ENCODE results near the gene ATP2A3.

The ATP2A3 gene

DNA sequence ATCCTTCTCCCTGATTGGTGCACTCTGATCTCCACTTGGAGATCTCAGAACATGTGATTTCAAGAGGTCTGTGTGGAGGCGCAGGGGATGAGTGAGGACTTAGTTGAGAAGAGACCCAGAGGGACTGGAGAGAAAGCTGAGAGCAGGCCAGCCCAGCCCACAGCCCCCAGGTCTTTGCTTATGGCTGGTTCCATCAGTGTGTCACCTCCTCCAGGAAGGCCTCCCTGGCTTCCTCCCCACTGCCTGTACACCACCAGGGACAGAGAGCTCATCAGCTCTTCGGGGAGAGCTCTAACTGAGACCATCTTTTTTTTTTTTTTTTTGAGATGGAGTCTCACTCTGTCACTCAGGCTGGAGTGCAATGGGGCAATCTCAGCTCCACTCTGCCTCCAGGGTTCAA, 51.4 kb downstream of the ATP2A3 start:
- TF ChIP-seq CTCF (IDR thresholded peaks at IDR 0.05; ENCODE audit: low read depth, low read length), result no peak
- DNase-seq (ENCODE audit: low read depth in 2 of 2), result no peak
- H3K4me3 ChIP-seq (replicated peaks in 1 of 2; ENCODE audit: low read depth in 2 of 2, low read length in 2 of 2), result no peak overlapping the region

- no peak overlapping the region for H3K4me3 ChIP-seq (replicated peaks in 1 of 2; ENCODE audit: low read depth in 2 of 2, low read length in 2 of 2)
- no peak for TF ChIP-seq CTCF (IDR thresholded peaks at IDR 0.05; ENCODE audit: low read depth, low read length)
These were observed 52.8 kb downstream of the ATP2A3 start for GRCh38 chr17:3911271-3912053.

DNA sequence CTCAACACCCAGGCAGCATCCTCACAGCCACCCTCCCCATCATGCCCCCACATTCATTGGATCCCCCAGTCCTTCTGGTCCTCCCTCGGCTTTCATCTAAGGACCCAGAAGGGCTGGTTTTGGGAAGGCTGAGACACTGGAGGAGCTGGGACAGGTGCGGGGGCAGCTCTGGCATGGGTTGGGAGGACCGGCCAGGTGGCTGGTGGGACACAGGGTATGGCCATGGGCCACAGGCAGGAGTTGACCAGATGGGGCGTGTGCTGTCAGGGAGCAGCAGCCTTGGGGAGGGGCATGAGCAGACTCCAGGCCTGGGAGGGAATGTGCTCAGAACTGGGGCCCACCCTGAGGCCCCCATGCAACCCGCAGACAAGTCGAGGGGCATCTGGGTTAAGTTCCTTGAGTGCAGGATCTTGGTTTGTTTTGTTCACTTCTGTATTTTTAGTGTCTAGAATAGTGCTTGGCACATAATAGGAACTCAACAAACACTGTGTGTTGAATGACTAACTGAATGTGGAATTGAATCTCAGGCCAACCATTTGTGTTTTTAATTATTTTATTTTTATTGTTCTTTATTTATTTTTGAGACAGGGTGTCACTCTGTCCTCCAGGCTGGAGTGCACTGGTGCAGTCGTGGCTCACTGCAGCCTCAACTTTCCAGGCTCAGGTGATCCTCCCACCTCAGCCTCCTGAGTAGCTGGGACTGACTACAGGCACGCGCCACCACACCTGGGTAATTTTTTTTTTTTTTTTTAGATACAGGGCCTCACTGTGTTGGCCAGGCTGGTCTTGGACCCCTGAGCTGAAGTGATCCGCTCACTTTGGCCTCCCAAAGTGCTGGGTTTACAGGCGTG, 53.6 kb downstream of the ATP2A3 start:
- no peak for DNase-seq (ENCODE audit: low read depth in 2 of 2)
- H3K4me3 ChIP-seq (replicated peaks in 1 of 2; ENCODE audit: low read depth in 2 of 2, low read length in 2 of 2), result no peak overlapping the region
- no peak for TF ChIP-seq CTCF (IDR thresholded peaks at IDR 0.05; ENCODE audit: low read depth, low read length)

More at GRCh38 chr17:3911271-3912053, 52.8 kb downstream of the ATP2A3 start:
- no peak for DNase-seq (ENCODE audit: low read depth in 2 of 2)

- no peak overlapping the region for H3K4me3 ChIP-seq (replicated peaks in 1 of 2; ENCODE audit: low read depth in 2 of 2, low read length in 2 of 2)
- no peak for TF ChIP-seq CTCF (IDR thresholded peaks at IDR 0.05; ENCODE audit: low read depth, low read length)
- DNase-seq (ENCODE audit: low read depth in 2 of 2), result no peak
These were observed 55.0 kb downstream of the ATP2A3 start for GRCh38 chr17:3909257-3909656.

DNA sequence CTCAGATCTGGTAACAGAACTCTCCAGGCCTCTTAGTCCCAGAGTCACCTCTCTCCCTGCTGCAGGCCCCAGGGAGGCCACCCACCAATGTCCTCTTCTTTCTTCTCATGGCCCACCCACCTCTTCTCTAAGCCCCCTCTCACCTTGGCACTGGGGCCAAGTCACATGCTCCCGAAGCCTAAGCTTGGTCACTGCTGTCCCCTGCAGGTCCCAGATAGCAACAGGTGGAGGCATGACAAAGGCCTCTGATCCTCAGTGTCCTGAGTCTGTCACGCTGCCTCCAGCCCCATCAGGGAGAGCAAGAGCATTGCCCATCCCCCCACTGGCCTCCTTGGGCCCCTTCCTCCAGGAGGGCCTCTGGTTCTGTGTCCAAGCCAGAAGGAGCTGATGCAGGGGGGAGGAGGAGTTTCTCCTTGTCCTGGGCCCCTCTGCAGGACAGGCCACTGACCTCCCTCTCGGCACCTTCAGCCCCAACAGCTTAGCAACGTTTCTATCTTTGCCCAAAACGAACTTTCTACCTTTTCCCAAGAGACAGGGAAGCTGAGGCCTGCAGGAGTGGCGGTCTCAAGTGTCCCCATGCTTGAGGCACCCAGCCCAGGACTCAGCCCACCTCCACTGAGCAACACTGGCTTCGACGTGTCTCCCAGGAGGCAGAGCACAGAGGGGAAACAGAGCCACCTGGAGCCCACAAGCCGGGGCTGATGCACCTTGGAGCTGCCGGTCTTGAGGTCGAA, 56.6 kb downstream of the ATP2A3 start:
- no peak for TF ChIP-seq CTCF (IDR thresholded peaks at IDR 0.05; ENCODE audit: low read depth, low read length)
- no peak overlapping the region for H3K4me3 ChIP-seq (replicated peaks in 1 of 2; ENCODE audit: low read depth in 2 of 2, low read length in 2 of 2)
- no peak for DNase-seq (ENCODE audit: low read depth in 2 of 2)

DNA sequence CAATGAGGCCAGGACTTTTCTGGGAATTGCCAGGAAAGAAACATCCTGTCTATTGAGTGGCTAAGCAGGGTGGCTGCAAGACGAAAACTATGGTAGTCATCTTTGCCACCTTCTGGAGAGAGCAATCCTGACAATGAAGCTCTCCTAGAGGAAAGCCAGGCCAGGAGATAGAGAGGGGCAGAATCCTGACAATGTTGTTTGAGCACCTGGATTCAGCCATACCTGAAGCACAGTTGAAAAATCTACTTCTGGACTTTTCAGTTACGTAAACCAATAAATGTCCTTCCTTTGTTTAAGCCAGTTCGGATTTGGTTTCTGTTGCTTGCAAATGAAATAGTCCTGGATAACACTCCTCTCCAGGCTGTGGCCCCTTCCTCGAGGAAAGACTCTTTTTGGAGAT, 57.4 kb downstream of the ATP2A3 start:
- TF ChIP-seq CTCF (IDR thresholded peaks at IDR 0.05; ENCODE audit: low read depth, low read length), result no peak
- no peak for DNase-seq (ENCODE audit: low read depth in 2 of 2)
- no peak overlapping the region for H3K4me3 ChIP-seq (replicated peaks in 1 of 2; ENCODE audit: low read depth in 2 of 2, low read length in 2 of 2)
